Central memory CD8-positive, alpha-beta T cell (primary cell): ENCODE data around the gene SREBF1.

Experiments
- ATAC-seq: fragments of 150-1000 bp; cut with Tn5 transposase; replicated peaks from 2 replicates; pipeline ENCODE4 v1.10.0; 2022; ENCODE audit warnings: mild to moderate bottlenecking, moderate FRiP score, moderate number of reproducible peaks; ENCODE audit not compliant: poor library complexity, severe bottlenecking; ENCODE audit errors: extremely low read depth
- DNase-seq, 2 donors: peaks; one replicate each; pipeline ENCODE4 v3.0.0; 2021; ENCODE audit warnings: low spot score in 2 of 2
- H3K27ac Mint-ChIP-seq: one replicate; pipeline ENCODE4 v1.8.0; 2022; ENCODE audit warnings: low read depth, mild to moderate bottlenecking, moderate library complexity, mixed read lengths
- H3K27me3 Mint-ChIP-seq: one replicate; pipeline ENCODE4 v1.8.0; 2022; ENCODE audit warnings: mixed read lengths
- H3K36me3 Mint-ChIP-seq: one replicate; pipeline ENCODE4 v1.8.0; 2022; ENCODE audit warnings: mild to moderate bottlenecking, moderate library complexity, mixed read lengths; ENCODE audit not compliant: insufficient read depth
- H3K4me1 Mint-ChIP-seq: one replicate; pipeline ENCODE4 v1.8.0; 2022; ENCODE audit warnings: mixed read lengths
- H3K4me3 Mint-ChIP-seq: one replicate; pipeline ENCODE4 v1.8.0; 2022; ENCODE audit warnings: mild to moderate bottlenecking, moderate library complexity, mixed read lengths
- H3K9me3 Mint-ChIP-seq: one replicate; pipeline ENCODE4 v1.8.0; 2022; ENCODE audit warnings: mixed read lengths

The SREBF1 gene

DNA sequence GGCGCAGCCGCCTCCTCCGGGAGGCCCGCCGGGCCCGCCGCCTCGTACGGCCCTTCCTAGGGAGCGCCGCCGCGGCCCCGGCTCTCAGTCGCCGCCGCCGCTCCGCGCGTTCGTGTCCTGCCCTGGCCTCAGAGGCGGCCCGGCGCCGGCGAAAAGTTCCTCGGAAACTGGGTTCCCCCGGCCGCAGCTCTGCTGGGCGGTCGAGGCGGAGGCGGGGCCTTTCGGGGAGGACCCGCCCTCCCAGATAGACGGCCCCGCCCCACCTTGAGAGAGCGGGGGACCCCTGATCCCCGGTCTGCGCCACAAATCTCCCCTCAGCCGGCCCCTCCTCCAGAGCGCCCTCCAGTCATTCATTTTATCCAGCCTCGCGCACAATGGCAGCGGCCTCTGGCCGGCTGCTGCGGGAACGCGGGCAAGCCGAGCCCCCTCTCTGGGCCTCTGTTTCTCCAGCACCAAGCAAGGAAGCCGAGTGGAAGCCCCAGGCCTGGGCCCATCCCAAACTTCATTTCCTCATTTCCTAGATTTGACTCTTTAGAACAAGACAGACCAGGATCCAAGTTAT lies at the start of gene SREBF1:
TSS of gene SREBF1 (minus strand) at position 169 of the 562 bp plus-strand sequence. CDS start 169 bp downstream, outside the sequence.
- Mint-ChIP-seq H3K36me3 (peaks cover 42% of the 10 kb centered on the region), H3K27ac (peak within 1 kb of the TSS; percentile 99)
- DNase-seq: peak; percentile 39 to 41

DNA sequence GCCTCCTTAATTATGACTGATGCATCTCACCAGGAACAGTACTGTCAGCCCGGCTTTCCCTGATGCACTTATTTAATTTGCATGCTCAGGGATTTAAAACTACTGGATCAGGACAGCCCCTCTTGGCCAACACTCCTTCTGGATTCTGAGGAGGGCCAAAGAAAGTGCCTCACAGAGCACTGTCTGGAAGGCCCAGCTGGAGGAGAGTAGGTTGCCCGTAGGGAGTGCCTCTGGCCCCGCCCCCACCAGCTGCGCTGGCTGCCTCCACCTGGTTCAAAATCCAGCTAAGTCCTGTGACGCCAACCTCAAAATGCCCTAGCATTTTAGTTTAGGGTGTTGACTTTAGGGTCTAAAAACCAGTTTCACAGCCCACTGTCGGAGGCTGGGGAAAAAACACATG lies 49.4 kb upstream of the SREBF1 start:
- DNase-seq (no peak), ATAC-seq (no peak)
- Mint-ChIP-seq H3K9me3 (no peaks in the 10 kb centered on the region), H3K4me1 (no peaks in the 10 kb centered on the region), H3K27me3 (no peaks in the 10 kb centered on the region), H3K36me3 (peaks cover 7% of the 10 kb centered on the region), H3K27ac (no peak overlapping the region), H3K4me3 (no peak overlapping the region)

More for the DNA sequence above, at the start of gene SREBF1:
- Mint-ChIP-seq H3K9me3 (no peaks in the 10 kb centered on the region), H3K4me1 (peaks cover 50% of the 10 kb centered on the region), H3K27me3 (no peaks in the 10 kb centered on the region), H3K4me3 (peak within 1 kb of the TSS; percentile 91)
- peak; percentile 41 for ATAC-seq

DNA sequence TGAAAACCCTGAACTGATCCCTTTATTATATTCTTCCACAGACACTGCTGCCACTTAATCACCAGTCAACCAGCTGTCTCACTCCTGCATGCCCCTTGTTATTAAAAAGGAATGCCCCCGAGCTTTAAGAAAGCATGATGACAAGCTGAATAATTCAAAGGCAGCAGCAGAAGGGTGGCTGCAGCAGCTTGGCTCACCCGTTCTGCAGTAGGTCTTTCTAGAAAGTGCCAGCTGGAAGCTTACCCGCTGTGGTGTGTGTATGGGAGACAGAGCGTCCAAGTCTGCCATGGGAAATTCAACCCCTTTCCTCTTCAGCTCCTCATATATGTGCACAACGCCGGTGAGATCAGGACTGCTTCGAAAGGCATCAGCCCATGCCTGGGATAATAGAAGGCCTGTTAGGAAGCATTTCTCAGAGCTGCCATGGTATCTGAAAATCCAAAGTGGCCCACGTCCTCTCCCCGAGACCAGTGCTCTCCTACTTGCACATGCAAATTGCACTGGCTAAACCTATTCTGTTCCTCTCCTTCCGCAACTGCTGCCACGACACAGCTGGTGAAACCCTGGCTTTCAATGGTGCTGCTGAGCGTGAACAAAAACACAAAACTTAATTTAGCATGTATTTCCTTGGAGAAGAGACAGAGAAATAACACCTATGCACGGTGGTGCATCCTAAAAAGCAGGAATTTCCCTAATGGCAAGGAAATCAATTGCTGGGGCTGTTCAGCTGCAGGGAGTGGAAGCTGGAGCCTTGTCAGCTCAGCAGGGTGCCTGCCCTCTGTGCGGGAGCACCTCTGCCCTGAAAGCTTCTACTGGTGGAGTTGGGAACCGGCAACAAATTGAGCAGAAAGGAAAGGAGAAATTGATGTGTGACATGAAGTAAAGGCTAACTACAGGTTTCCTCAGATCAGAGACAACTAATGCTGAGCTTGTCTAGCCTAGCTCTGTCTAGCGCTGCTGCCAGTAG lies 47.9 kb upstream of the SREBF1 start:
- ATAC-seq (no peak), DNase-seq (no peak)
- Mint-ChIP-seq H3K9me3 (no peaks in the 10 kb centered on the region), H3K4me1 (no peaks in the 10 kb centered on the region), H3K4me3 (no peak overlapping the region), H3K27me3 (no peaks in the 10 kb centered on the region), H3K27ac (no peak overlapping the region), H3K36me3 (peaks cover 10% of the 10 kb centered on the region)

DNA sequence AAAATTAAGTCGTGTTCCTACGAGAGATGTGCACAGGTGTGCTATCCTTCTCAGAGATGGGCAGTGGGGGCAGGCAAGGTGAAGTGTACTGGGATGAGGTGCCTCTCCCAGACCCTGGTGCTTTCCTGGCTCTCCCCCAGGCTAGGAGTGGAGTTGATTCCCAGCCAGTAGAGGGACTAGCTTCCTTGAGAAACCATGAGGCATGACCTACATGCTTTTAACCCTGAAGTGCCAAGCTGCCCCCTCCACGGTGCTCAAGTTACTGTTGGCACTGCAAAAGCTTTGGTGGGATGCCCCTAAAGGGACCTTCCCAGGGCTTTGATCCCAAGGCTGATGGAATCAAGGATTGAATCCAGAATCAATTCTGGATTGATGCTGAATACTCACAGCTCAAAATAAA lies 47.0 kb upstream of the SREBF1 start:
- Mint-ChIP-seq H3K27ac (no peak overlapping the region), H3K4me1 (no peaks in the 10 kb centered on the region), H3K27me3 (no peaks in the 10 kb centered on the region), H3K36me3 (peaks cover 13% of the 10 kb centered on the region), H3K4me3 (no peak overlapping the region), H3K9me3 (no peaks in the 10 kb centered on the region)
- no peak for ATAC-seq
- no peak for DNase-seq

DNA sequence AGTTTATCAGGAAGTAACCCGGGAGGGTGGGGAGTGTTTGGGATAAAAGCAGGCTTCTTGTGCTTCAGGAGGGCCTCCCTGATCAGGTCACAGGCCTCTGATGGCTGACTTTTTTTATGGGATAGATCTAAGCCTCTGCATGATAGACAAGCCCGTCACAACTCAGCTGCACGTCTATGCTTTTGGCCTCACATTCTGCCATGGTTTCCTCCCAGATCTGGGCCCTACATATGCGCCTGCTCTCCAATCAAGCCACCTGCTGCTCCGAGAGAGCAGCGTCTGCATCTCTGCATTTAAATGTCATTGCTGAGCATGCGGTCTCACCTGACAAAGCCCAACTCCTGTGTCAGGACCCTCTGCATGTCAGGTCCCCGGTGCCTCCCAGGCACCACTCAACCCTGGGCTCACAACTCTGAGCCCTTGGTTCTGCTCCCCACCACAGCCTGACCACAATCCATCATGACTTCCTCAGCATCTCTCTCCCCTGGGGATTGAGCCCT lies 45.3 kb upstream of the SREBF1 start:
- ATAC-seq (no peak), DNase-seq (no peak)
- Mint-ChIP-seq H3K4me1 (no peaks in the 10 kb centered on the region), H3K9me3 (no peaks in the 10 kb centered on the region), H3K27ac (no peak overlapping the region), H3K4me3 (no peak overlapping the region), H3K27me3 (no peaks in the 10 kb centered on the region), H3K36me3 (peaks cover 17% of the 10 kb centered on the region)

DNA sequence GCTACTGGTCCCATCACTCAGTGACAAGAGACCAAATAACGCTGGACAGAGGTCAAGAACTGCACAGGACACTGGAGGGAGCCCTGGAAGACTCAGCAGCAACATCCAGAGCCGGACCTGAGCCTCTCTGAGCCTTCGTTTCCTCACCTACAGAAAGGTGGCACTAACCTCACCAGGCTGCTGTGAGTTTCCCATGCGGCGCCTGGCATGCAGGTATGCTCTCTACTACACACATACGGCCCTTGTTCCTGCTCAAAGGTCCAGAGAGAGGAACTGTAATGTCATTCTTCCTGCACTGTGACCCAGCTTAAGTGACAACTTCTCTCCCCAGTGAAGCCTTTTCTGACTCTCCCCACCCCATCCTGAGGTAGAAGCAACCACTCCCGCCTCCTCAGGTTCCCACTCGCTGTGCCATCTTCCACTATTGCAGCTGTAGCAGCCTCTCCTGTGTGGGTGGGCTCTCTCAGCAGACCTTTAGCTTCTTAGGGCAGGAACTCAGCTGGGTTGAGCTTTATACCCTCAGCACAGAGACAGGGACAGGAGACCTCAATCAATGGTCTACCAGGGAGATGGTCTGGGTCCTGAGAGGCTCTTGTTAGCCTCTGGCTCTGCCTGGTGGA lies 43.9 kb upstream of the SREBF1 start:
- Mint-ChIP-seq H3K27ac (peak overlapping the region; percentile 65), H3K36me3 (peaks cover 19% of the 10 kb centered on the region), H3K9me3 (no peaks in the 10 kb centered on the region), H3K27me3 (no peaks in the 10 kb centered on the region), H3K4me1 (no peaks in the 10 kb centered on the region), H3K4me3 (no peak overlapping the region)
- ATAC-seq: no peak
- DNase-seq: no peak

DNA sequence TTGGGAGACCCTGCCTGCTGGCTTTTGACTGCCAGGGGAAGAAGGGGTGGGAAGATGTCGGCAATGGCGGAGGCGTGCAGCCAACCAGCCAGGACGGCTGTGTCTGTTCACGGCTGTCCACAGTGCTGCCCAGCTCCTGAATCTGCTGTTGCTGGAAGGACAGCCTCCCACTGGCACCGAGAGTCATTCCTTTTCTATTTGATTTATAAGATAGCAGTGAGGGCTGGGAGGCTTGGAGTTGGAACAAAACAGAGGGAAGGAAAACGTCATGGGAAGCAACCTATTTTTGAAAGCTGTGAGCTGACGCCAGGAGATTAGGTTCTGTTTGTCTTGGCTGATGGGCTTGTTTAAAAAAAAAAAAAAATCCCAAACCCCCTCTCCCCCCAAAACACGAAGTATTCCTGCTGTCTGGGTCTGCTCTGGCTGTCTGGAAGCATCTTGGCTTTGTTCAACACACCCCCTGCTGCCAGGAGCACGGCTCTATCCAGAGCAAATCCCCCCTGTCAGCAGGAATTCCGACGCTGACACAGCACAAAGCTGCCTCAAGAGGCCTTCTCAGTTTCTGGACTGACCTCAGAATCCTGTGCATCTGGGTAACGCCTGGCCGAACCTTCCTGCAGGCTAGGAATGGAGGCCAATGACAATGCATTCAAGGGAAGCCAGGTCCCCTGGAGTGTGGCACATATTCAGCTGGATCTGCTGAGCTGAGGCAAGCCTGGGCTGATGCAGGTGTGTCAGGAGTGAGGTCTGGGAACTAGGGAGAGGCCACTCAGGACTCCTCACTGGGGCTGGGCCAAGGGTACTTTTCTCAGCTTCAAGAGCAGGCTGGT lies 41.0 kb upstream of the SREBF1 start:
- Mint-ChIP-seq H3K4me3 (no peak overlapping the region), H3K4me1 (no peaks in the 10 kb centered on the region), H3K9me3 (no peaks in the 10 kb centered on the region), H3K36me3 (peaks cover 18% of the 10 kb centered on the region), H3K27ac (no peak overlapping the region), H3K27me3 (no peaks in the 10 kb centered on the region)
- ATAC-seq (no peak), DNase-seq (no peak)

DNA sequence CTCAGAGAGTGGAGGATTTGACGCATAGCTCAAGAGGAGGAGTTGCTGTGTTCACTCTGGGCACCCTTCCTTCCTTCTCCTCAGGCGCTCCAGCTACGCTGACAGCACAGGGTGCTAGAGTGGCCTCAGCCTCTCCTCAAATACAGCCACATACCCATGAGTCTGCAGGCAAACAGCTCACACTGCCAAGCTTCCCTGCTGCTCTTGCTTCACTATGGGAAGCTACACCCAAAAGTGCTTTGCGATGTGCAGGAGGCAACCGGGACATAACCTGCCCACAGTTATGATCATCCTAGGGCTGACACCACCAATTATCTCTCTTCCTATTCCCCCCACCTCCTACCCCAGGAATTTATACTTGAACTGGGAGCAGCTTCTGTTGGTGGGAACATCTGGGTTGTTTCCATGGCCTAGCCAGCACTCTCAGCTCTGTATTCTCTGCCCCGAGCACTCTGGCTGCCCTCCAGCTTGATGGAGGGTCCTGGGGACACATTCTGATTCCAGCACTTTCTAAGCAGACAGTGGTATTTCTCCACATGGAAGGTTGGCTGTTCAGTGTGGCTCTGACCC lies 40.3 kb upstream of the SREBF1 start:
- H3K9me3 Mint-ChIP-seq: no peaks in the 10 kb centered on the region
- H3K27ac Mint-ChIP-seq: no peak overlapping the region
- H3K4me3 Mint-ChIP-seq: no peak overlapping the region
- DNase-seq (no peak), ATAC-seq (no peak)
- no peaks in the 10 kb centered on the region for H3K27me3 Mint-ChIP-seq
- peaks cover 17% of the 10 kb centered on the region for H3K36me3 Mint-ChIP-seq
- no peaks in the 10 kb centered on the region for H3K4me1 Mint-ChIP-seq

DNA sequence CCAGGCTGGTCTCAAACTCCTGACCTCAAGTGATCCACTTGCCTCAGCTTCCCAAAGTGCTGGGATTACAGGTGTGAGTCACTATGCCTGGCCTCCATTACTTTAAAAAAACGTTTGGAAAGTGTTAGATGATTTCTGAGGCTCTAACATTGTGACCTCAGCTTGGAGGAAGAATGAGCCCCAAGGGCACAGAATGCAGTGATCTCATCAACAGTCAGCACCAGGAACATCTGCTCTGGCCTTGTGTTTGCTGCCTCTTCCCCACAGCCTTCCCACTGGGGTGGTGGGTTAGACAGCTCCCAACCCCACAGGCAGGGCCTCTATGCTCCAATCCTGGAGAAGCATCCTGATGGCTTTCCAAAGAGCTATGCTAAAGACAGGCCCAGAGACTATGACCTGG lies 37.7 kb upstream of the SREBF1 start:
- no peaks in the 10 kb centered on the region for H3K9me3 Mint-ChIP-seq
- ATAC-seq (no peak), DNase-seq (no peak)
- H3K27ac Mint-ChIP-seq: no peak overlapping the region
- peaks cover 16% of the 10 kb centered on the region for H3K36me3 Mint-ChIP-seq
- H3K4me3 Mint-ChIP-seq: no peak overlapping the region
- no peaks in the 10 kb centered on the region for H3K27me3 Mint-ChIP-seq
- no peaks in the 10 kb centered on the region for H3K4me1 Mint-ChIP-seq

DNA sequence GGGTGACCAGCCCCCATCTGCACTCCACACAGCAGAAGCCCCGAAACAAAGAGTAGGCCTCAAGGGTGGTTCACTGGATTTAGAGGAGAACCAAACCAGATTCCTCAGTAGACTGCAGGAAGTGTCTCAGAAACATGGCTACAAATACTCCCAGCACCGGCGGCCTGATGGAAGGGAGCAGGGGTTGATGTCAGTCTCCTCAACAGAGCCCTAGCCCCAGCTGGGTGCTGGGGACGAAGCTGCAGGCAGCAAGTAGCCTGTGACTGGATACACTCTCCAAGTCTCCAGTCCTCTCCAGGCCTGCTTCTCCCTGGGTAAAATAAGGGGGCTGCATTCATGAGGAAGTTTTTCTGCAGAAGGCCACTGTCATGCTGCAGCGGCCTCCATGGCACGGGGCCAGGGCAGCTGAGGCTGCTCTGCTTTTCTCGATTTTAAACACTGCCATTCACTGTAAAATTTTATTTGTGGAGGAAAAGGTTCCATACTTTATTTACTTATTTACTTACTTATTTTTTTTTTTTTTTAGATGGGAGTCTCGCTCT lies 36.7 kb upstream of the SREBF1 start:
- Mint-ChIP-seq H3K4me1 (no peaks in the 10 kb centered on the region), H3K36me3 (peaks cover 16% of the 10 kb centered on the region), H3K4me3 (no peak overlapping the region), H3K27me3 (no peaks in the 10 kb centered on the region), H3K9me3 (no peaks in the 10 kb centered on the region), H3K27ac (no peak overlapping the region)
- no peak for ATAC-seq
- no peak for DNase-seq

DNA sequence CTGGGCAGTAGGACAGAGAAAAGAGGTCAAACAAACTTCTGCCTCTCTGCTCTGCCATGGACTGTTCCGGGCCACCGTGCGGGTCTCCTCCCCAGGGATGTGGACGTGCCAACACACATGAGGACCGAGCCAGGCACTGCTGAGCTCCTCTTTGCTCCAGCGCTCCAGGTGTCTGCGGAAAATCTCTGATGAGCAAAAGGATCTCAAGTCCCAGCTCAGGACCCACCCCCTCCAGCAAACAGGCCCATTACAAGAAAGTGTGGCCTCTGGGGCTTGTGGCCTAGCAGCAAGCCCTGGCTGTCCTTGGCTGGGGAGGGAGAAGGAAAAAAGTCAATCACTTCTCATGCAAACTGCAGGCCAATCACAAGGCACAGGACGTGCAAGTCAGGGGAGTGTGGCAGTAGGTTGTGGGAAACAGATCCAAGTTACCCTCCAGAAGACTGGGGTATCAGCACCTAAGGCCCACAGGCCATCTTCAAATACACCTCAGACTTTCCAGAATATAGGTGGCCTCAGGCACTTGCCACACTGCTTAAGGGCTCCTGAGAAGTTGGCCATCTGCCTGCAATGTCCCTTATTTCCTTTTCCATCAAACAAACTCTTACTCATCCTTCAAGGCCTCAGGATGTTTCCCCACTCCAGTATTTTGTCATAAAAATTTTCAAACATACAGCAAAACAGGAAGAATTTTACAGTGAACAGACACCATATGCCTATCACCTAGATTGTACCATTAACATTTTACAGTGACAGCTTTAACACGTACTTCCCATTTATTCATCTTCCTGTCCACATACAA lies 36.0 kb upstream of the SREBF1 start:
- Mint-ChIP-seq H3K4me3 (no peak overlapping the region), H3K4me1 (no peaks in the 10 kb centered on the region), H3K9me3 (no peaks in the 10 kb centered on the region), H3K36me3 (peaks cover 16% of the 10 kb centered on the region), H3K27me3 (no peaks in the 10 kb centered on the region), H3K27ac (no peak overlapping the region)
- DNase-seq (no peak), ATAC-seq (no peak)
